GM23248 (cell line): ENCODE results near the gene CTAGE6. TPM values are rescaled to one million over a fixed set of nuclear protein-coding genes. Genes with fewer than 3 reads are reported as not detected.
"Not testable (repeated sequence)": the region's sequence is repeated elsewhere in the genome, so short reads cannot be mapped to it uniquely, and the experiment has no call there.

Experiments
- DNase-seq: peaks from one replicate; pipeline ENCODE4 v3.0.0-alpha.2; 2015
- H2AFZ ChIP-seq: fragments of 200-600 bp; sonication (generic); 2 replicates; pipeline ENCODE4 v1.6.1; 2016; ENCODE audit warnings: antibody characterized with exemption
- H3F3A ChIP-seq: fragments of 200-600 bp; sonication (generic); 2 replicates; pipeline ENCODE4 v1.6.1; 2016; ENCODE audit warnings: mild to moderate bottlenecking, antibody characterized with exemption, mixed run types; ENCODE audit not compliant: insufficient read depth
- H3K27ac ChIP-seq: fragments of 200-600 bp; sonication (generic); 2 replicates; pipeline ENCODE4 v1.5.1; 2016; ENCODE audit warnings: mild to moderate bottlenecking
- H3K27me3 ChIP-seq: fragments of 200-600 bp; sonication (generic); replicated peaks from 2 replicates; pipeline ENCODE4 v1.6.1; 2016; ENCODE audit warnings: mild to moderate bottlenecking; ENCODE audit not compliant: insufficient read depth
- H3K36me3 ChIP-seq: fragments of 200-600 bp; sonication (generic); 2 replicates; pipeline ENCODE4 v1.6.1; 2016; ENCODE audit warnings: low read depth, mild to moderate bottlenecking
- H3K4me1 ChIP-seq: fragments of 200-600 bp; sonication (generic); 2 replicates; pipeline ENCODE4 v1.6.1; 2016; ENCODE audit warnings: mild to moderate bottlenecking; ENCODE audit not compliant: insufficient read depth
- H3K4me2 ChIP-seq: fragments of 200-600 bp; sonication (generic); one replicate; pipeline ENCODE4 v1.6.1; 2016; ENCODE audit warnings: mild to moderate bottlenecking; ENCODE audit not compliant: unreplicated experiment
- H3K4me3 ChIP-seq: fragments of 200-600 bp; sonication (generic); 2 replicates; pipeline ENCODE4 v1.5.1; 2016; ENCODE audit warnings: mild to moderate bottlenecking
- H3K79me2 ChIP-seq: fragments of 200-600 bp; sonication (generic); 2 replicates; pipeline ENCODE4 v1.6.1; 2016; ENCODE audit warnings: mild to moderate bottlenecking; ENCODE audit not compliant: insufficient read depth
- H3K9ac ChIP-seq: fragments of 200-600 bp; sonication (generic); 2 replicates; pipeline ENCODE4 v1.6.1; 2016; ENCODE audit warnings: mild to moderate bottlenecking
- H3K9me2 ChIP-seq: fragments of 200-600 bp; sonication (generic); 2 replicates; pipeline ENCODE4 v1.6.1; 2016; ENCODE audit warnings: mixed run types, mild to moderate bottlenecking, moderate library complexity; ENCODE audit not compliant: insufficient read depth
- H3K9me3 ChIP-seq: fragments of 200-600 bp; sonication (generic); one replicate; pipeline ENCODE4 v1.6.1; 2017; ENCODE audit warnings: low read depth
- H4K20me1 ChIP-seq: fragments of 200-600 bp; sonication (generic); 2 replicates; pipeline ENCODE4 v1.6.0; 2016; ENCODE audit not compliant: insufficient read depth
- EZH2 ChIP-seq: fragments of 200-600 bp; sonication (generic); IDR thresholded peaks from 2 replicates; pipeline ENCODE4 v1.6.1; 2018; ENCODE audit warnings: antibody characterized with exemption, mild to moderate bottlenecking; ENCODE audit not compliant: insufficient read depth, poor library complexity, severe bottlenecking
- EZH2phosphoT487 ChIP-seq: fragments of 200-600 bp; sonication (generic); IDR thresholded peaks from 2 replicates; pipeline ENCODE4 v1.6.1; 2018; ENCODE audit warnings: antibody characterized with exemption, moderate library complexity, mild to moderate bottlenecking, low read depth; ENCODE audit not compliant: insufficient read depth
- WGBS, 2 experiments: methylation state at CpG; one replicate each; pipeline ENCODE4 v1.1.6; 2015 to 2017; ENCODE audit warnings: low lambda C conversion rate in 2 of 2, low coverage in 1 of 2; ENCODE audit errors: missing lambda C conversion rate in 2 of 2; 5-methylcytosine and 5-hydroxymethylcytosine counted together
- in situ Hi-C: fragments of 300-500 bp; cut with MboI; formaldehyde crosslinking; loops from 2 replicates; pipeline ENCODE4 v1.15.0; 2020
- polyA plus RNA-seq: library from polyadenylated mRNA; unstranded; fragments of >200 nt; fragmentation: Nextera tagmentation; extraction: Ambion mirVana; gene quantifications from 2 replicates; pipeline ENCODE4 v1.2.1, GENCODE V29; 2016
- total RNA-seq: library from RNA; depleted of rRNA; stranded (reverse); fragments of >200 nt; shearing (Covaris generic); gene quantifications from 2 replicates; pipeline ENCODE4 v1.2.3, GENCODE V29; 2014

Gene CTAGE6
- total and polyA plus RNA-seq, 2 experiments from 2014 or later: 0.22 TPM; not detected in 1

- Histone ChIP-seq H3K36me3 (no peaks in the 10 kb centered on the region), H3K27me3 (no peaks in the 10 kb centered on the region), H3K4me1 (peaks cover 3% of the 10 kb centered on the region; the same call in 1 of the 2 replicates), H3K9me3 (no peaks in the 10 kb centered on the region), H3F3A (no peaks in the 10 kb centered on the region), H3K9ac (no peak overlapping the region), H3K4me3 (no peak overlapping the region), H3K79me2 (no peaks in the 10 kb centered on the region), H4K20me1 (no peaks in the 10 kb centered on the region), H3K27ac (no peak overlapping the region), H2AFZ (no peak overlapping the region), H3K9me2 (no peaks in the 10 kb centered on the region), H3K4me2 (no peak overlapping the region)
- no peak for TF ChIP-seq EZH2phosphoT487
- no peak for TF ChIP-seq EZH2
- 68 to 82% methylated on average over 4 of the region's 4 CpGs for WGBS, 2 experiments
- in situ Hi-C loops: no loop called here
- DNase-seq: no peak
These were observed 21.5 kb downstream of the CTAGE6 start for GRCh38 chr7:143735962-143736361.

DNA sequence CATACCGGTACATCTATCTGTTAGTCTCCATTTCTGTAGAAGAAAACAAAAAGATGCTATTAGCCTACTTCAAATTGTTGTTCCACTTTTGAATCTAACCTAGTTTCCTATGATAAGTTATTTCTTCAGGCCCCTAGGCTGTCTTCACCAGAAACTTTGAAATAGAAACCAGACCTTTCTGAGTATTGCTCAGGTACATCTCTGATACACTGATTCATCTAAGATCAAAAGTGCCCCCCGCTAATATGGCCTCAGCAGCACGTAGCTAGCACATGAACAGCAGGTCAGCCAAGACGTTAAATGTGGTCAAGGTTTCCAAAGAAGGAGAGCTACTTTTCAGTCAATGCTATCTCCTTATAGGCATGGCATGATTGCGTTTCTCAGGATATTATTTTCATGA, 23.6 kb downstream of the CTAGE6 start:
- DNase-seq: no peak
- TF ChIP-seq EZH2: no peak
- no peak for TF ChIP-seq EZH2phosphoT487
- 80 to 85% methylated on average over 5 of the region's 5 CpGs for WGBS, 2 experiments
- Histone ChIP-seq H3K27me3 (no peaks in the 10 kb centered on the region), H3K9ac (no peak overlapping the region), H3F3A (no peaks in the 10 kb centered on the region), H3K4me2 (no peak overlapping the region), H3K9me3 (no peaks in the 10 kb centered on the region), H3K79me2 (no peaks in the 10 kb centered on the region), H3K9me2 (no peaks in the 10 kb centered on the region), H3K36me3 (no peaks in the 10 kb centered on the region), H3K4me1 (peaks cover 3% of the 10 kb centered on the region; the same call in 1 of the 2 replicates), H3K4me3 (no peak overlapping the region), H3K27ac (no peak overlapping the region), H2AFZ (no peak overlapping the region), H4K20me1 (no peaks in the 10 kb centered on the region)
- in situ Hi-C loops: no loop called here

DNA sequence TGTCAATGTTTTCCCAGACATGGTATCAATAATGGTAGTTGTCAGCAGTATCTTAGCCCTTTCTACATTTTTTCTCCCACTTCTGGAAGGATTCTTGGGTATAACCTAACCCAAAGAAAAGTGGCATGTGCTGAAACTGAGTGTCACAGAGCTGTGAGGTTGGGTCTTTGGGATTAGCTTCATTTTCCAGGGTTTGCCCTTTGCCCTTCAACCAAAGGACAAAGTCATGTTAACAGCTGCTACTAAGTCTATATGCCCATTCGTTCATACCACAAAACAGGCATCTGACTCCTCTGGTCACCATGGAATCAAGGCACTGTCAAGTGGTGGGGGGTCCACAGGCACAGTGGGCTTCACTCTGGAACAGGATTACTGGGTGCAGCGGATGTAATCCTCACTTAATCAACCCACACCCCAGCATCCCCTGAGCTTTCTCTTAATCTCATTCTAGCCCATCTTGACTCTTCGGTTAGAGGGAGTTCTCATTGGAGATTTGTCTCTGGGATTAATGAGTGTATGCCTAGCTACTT, 29.1 kb downstream of the CTAGE6 start:
- H3F3A ChIP-seq: no peaks in the 10 kb centered on the region
- 85 to 88% methylated on average over 3 of the region's 3 CpGs for WGBS, 2 experiments
- in situ Hi-C loops: no loop called here

DNA sequence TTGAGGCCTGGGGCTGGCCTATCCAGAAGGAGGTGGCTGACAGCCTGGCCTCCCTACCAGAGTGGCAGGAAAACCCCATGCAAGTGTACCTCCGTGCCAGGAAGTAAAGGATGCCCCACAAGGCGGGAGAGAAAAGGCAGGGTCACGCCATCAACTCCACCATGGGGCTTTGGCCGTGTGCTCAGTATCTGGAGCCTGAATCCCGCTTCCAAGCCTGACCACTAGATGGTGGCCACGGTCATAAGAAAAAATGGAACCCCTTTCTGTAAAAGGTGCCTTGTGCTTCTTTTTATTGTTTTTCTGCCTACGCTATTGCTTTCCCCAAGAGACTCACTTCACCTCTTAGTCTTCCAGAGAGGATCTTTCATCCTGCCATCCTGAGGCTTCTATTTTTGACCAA, 29.9 kb downstream of the CTAGE6 start:
- DNase-seq, H3K27ac ChIP-seq, H2AFZ ChIP-seq, H3K79me2 ChIP-seq, H3K4me3 ChIP-seq, H3K36me3 ChIP-seq, H3K4me2 ChIP-seq, in situ Hi-C loops, H3F3A ChIP-seq, H3K27me3 ChIP-seq, H3K9me3 ChIP-seq, H3K4me1 ChIP-seq, H3K9me2 ChIP-seq, H3K9ac ChIP-seq, H4K20me1 ChIP-seq: not testable (repeated sequence)
- WGBS, 2 experiments: no CpG with 5 or more reads among the region's 7 CpGs

More for the DNA sequence above, 29.1 kb downstream of the CTAGE6 start:
- Histone ChIP-seq H3K9me3 (no peaks in the 10 kb centered on the region), H3K4me2 (no peak overlapping the region), H4K20me1 (no peaks in the 10 kb centered on the region), H3K79me2 (no peaks in the 10 kb centered on the region), H3K36me3 (no peaks in the 10 kb centered on the region), H3K9ac (no peak overlapping the region), H3K9me2 (no peaks in the 10 kb centered on the region), H3K27ac (no peak overlapping the region), H3K4me3 (no peak overlapping the region), H3K27me3 (no peaks in the 10 kb centered on the region), H3K4me1 (no peaks in the 10 kb centered on the region), H2AFZ (no peak overlapping the region)
- TF ChIP-seq EZH2 (no peak), EZH2phosphoT487 (no peak)
- no peak for DNase-seq

- H3K36me3 ChIP-seq, H3K27ac ChIP-seq, in situ Hi-C loops, H3K9me2 ChIP-seq, H3K9ac ChIP-seq, H3F3A ChIP-seq, H3K27me3 ChIP-seq, DNase-seq, H3K79me2 ChIP-seq, H4K20me1 ChIP-seq, H3K4me1 ChIP-seq, H3K4me2 ChIP-seq, H2AFZ ChIP-seq, H3K4me3 ChIP-seq, H3K9me3 ChIP-seq: not testable (repeated sequence)
- WGBS, 2 experiments: 100% methylated on average over 1 of the region's 6 CpGs; no CpG with 5 or more reads in 1 of the 2 experiments
These were observed 31.4 kb downstream of the CTAGE6 start for GRCh38 chr7:143726143-143726542.

DNA sequence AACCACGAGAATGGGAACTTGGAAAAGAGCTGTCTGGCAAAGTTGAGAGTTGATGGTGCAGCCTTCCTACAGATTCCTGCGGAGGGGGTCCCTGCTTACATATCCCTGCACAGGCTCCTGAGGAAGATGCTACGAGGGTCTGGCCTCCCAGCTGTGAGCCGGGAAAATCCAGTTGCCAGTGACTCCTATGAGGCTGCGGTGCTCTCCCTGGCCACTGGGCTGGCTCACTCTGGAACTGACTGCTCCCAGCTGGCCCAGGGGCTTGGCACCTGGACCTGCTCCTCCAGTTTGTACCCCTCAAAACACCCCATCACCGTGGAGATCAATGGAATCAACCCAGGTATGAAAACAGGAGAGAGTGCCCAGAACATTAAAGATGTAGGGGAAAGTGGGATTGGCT, 37.2 kb downstream of the CTAGE6 start:
- DNase-seq, H3K9me3 ChIP-seq, H3K27ac ChIP-seq, H3K4me3 ChIP-seq, H3K79me2 ChIP-seq, H2AFZ ChIP-seq, H3K27me3 ChIP-seq, H3K4me1 ChIP-seq, H3K9me2 ChIP-seq, H3K4me2 ChIP-seq, H4K20me1 ChIP-seq, H3K9ac ChIP-seq, H3K36me3 ChIP-seq, in situ Hi-C loops, H3F3A ChIP-seq: not testable (repeated sequence)
- WGBS, 2 experiments: no CpG with 5 or more reads among the region's 6 CpGs

GRCh38 chr7:143715543-143716193, 41.8 kb downstream of the CTAGE6 start:
- H3K4me3 ChIP-seq, H3F3A ChIP-seq, H3K27ac ChIP-seq, H3K79me2 ChIP-seq, H3K9ac ChIP-seq, H3K9me3 ChIP-seq, H3K27me3 ChIP-seq, H2AFZ ChIP-seq, H3K9me2 ChIP-seq, H3K36me3 ChIP-seq, H4K20me1 ChIP-seq, H3K4me2 ChIP-seq, DNase-seq, H3K4me1 ChIP-seq, in situ Hi-C loops: not testable (repeated sequence)
